ENCODE data around the gene SORBS1.

Gene SORBS1

GRCh38 chr10:95281206-95281605, 280.0 kb downstream of the SORBS1 start:
- Histone ChIP-seq H3K9me3 (ENCODE audit: severe bottlenecking) (no peaks in the 10 kb centered on the region), H3K4me3 (ENCODE audit: severe bottlenecking) (no peak overlapping the region), H3K36me3 (ENCODE audit: low read depth) (peaks cover 34% of the 10 kb centered on the region), H3K27ac (ENCODE audit: poor library complexity, severe bottlenecking) (peak overlapping the region; percentile 94), H3K4me1 (ENCODE audit: insufficient read depth, poor library complexity, severe bottlenecking) (peaks cover 59% of the 10 kb centered on the region), H3K27me3 (ENCODE audit: insufficient read depth, poor library complexity, severe bottlenecking) (no peaks in the 10 kb centered on the region)
- no peak for TF ChIP-seq CTCF (IDR thresholded peaks at IDR 0.05; ENCODE audit: poor library complexity, severe bottlenecking)
- DNase-seq (ENCODE audit: low spot score) (no peak), ATAC-seq (ENCODE audit: low read depth) (no peak)

- no peak for DNase-seq (ENCODE audit: low spot score)
- Histone ChIP-seq H3K27me3 (ENCODE audit: insufficient read depth, poor library complexity, severe bottlenecking) (no peaks in the 10 kb centered on the region), H3K4me1 (ENCODE audit: insufficient read depth, poor library complexity, severe bottlenecking) (peaks cover 63% of the 10 kb centered on the region), H3K9me3 (ENCODE audit: severe bottlenecking) (no peaks in the 10 kb centered on the region), H3K4me3 (ENCODE audit: severe bottlenecking) (no peak overlapping the region), H3K36me3 (ENCODE audit: low read depth) (peaks cover 32% of the 10 kb centered on the region), H3K27ac (ENCODE audit: poor library complexity, severe bottlenecking) (peak overlapping the region; percentile 94)
- ATAC-seq (ENCODE audit: low read depth), result no peak
- TF ChIP-seq CTCF (IDR thresholded peaks at IDR 0.05; ENCODE audit: poor library complexity, severe bottlenecking), result no peak
Observed at GRCh38 chr10:95280637-95281036, 280.5 kb downstream of the SORBS1 start.

GRCh38 chr10:95279042-95279820, 281.9 kb downstream of the SORBS1 start:
- no peak for DNase-seq (ENCODE audit: low spot score)
- peaks cover 31% of the 10 kb centered on the region for H3K36me3 ChIP-seq (ENCODE audit: low read depth)
- H3K27ac ChIP-seq (ENCODE audit: poor library complexity, severe bottlenecking), result peak overlapping the region; percentile 94
- H3K4me1 ChIP-seq (ENCODE audit: insufficient read depth, poor library complexity, severe bottlenecking), result peaks cover 75% of the 10 kb centered on the region
- no peaks in the 10 kb centered on the region for H3K9me3 ChIP-seq (ENCODE audit: severe bottlenecking)
- H3K27me3 ChIP-seq (ENCODE audit: insufficient read depth, poor library complexity, severe bottlenecking), result no peaks in the 10 kb centered on the region
- H3K4me3 ChIP-seq (ENCODE audit: severe bottlenecking), result no peak overlapping the region
- ATAC-seq (ENCODE audit: low read depth), result peak; percentile 74
- no peak for TF ChIP-seq CTCF (IDR thresholded peaks at IDR 0.05; ENCODE audit: poor library complexity, severe bottlenecking)

DNA sequence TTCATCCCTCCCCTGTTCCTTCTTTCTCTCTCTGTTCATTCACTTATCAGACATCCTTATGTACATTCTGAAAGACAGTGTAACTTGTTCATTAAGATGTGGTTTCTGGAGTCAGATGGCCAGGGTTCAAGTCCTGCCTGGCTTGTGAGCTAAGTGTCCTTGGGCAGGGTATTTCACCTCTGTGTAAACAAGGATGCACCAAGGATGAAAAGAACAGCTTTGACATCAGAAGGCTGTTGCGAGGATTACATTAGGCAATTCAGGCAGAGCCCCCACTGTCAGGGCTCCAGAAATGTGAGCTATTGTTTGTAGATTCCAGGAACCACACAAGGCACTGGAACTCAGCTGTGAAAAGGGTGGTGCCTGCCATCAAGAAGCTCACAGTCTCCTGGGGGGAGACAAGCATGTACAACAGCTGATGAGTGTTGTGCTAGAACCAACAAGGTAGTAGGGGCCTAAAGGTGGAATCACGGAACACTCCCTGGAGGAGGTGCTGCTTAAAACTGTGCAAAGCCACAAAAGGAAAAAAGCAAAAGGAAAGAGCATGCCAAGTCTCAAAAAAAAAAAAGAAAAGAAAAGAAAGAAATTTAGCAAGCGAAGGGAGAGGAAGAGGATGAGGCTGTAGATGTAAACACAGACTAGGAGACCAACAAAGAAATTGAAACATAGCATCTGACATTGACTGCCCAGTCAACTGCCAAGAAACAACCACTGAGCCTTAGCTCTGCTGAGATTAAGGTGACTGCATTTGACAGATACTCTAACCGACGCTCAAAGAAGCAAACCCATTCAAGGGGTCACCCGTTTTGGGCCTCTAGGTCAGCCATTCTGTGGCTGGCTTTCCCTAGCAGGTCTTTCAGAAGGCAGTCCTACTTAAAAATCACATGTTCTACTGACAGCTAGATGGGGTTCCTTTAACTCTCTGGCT, 282.8 kb downstream of the SORBS1 start:
- DNase-seq (ENCODE audit: low spot score) (no peak), ATAC-seq (ENCODE audit: low read depth) (no peak)
- H3K9me3 ChIP-seq (ENCODE audit: severe bottlenecking), result no peaks in the 10 kb centered on the region
- peaks cover 82% of the 10 kb centered on the region for H3K4me1 ChIP-seq (ENCODE audit: insufficient read depth, poor library complexity, severe bottlenecking)
- peaks cover 28% of the 10 kb centered on the region for H3K36me3 ChIP-seq (ENCODE audit: low read depth)
- no peak overlapping the region for H3K4me3 ChIP-seq (ENCODE audit: severe bottlenecking)
- peak overlapping the region; percentile 94 for H3K27ac ChIP-seq (ENCODE audit: poor library complexity, severe bottlenecking)
- H3K27me3 ChIP-seq (ENCODE audit: insufficient read depth, poor library complexity, severe bottlenecking), result no peaks in the 10 kb centered on the region
- no peak for TF ChIP-seq CTCF (IDR thresholded peaks at IDR 0.05; ENCODE audit: poor library complexity, severe bottlenecking)

Data from RWPE2 (cell line).